ENCODE results near the gene DNPEP. TPM values are rescaled to one million over a fixed set of nuclear protein-coding genes. Genes with fewer than 3 reads are reported as not detected.

DNPEP gene
- total RNA-seq, 1 donor from 2014 or later: 85.1 TPM

- H3K4me3 Mint-ChIP-seq: no peak overlapping the region
- no peak for DNase-seq (ENCODE audit: low spot score in 2 of 2, unreplicated experiment in 2 of 2)
- H3K36me3 Mint-ChIP-seq: peaks cover 2% of the 10 kb centered on the region
- peaks cover 22% of the 10 kb centered on the region for H3K4me1 Mint-ChIP-seq
- H3K27ac Mint-ChIP-seq: no peak overlapping the region
- H3K27me3 Mint-ChIP-seq (ENCODE audit: low read depth): peaks cover 40% of the 10 kb centered on the region
- no peaks in the 10 kb centered on the region for H3K9me3 Mint-ChIP-seq
- TF ChIP-seq, protein P1, sequence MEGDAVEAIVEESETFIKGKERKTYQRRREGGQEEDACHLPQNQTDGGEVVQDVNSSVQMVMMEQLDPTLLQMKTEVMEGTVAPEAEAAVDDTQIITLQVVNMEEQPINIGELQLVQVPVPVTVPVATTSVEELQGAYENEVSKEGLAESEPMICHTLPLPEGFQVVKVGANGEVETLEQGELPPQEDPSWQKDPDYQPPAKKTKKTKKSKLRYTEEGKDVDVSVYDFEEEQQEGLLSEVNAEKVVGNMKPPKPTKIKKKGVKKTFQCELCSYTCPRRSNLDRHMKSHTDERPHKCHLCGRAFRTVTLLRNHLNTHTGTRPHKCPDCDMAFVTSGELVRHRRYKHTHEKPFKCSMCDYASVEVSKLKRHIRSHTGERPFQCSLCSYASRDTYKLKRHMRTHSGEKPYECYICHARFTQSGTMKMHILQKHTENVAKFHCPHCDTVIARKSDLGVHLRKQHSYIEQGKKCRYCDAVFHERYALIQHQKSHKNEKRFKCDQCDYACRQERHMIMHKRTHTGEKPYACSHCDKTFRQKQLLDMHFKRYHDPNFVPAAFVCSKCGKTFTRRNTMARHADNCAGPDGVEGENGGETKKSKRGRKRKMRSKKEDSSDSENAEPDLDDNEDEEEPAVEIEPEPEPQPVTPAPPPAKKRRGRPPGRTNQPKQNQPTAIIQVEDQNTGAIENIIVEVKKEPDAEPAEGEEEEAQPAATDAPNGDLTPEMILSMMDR (IDR thresholded peaks at IDR 0.05; ENCODE audit: unreplicated experiment): no peak
Observed at GRCh38 chr2:219417374-219417773, 29.7 kb upstream of the DNPEP start.

DNA sequence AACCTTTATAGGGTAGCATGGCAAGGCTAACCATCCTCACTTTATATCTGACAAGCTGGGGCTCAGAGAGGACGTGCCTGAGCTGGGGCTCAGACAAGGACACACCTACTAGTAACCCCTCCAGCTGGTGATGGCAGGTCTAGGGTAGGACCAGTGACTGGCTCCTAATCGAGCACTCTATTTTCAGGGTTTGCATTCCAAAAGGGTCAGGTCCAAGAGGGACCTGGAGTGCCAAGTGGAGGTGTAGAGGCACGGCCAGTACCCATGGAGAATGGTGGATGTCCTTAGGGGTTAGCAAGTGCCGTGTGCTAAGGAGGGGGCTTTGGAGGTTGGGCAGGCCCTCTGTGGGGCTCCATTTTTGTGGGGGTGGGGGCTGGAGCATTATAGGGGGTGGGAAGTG, 29.2 kb upstream of the DNPEP start:
- Mint-ChIP-seq H3K36me3 (peaks cover 2% of the 10 kb centered on the region), H3K4me3 (no peak overlapping the region), H3K27me3 (ENCODE audit: low read depth) (peaks cover 40% of the 10 kb centered on the region), H3K27ac (peak overlapping the region; percentile 16), H3K4me1 (peaks cover 22% of the 10 kb centered on the region), H3K9me3 (no peaks in the 10 kb centered on the region)
- no peak for DNase-seq (ENCODE audit: low spot score in 2 of 2, unreplicated experiment in 2 of 2)
- TF ChIP-seq, protein P1 (IDR thresholded peaks at IDR 0.05; ENCODE audit: unreplicated experiment): no peak

GRCh38 chr2:219416235-219416602, 28.5 kb upstream of the DNPEP start:
- DNase-seq (ENCODE audit: low spot score in 2 of 2, unreplicated experiment in 2 of 2): no peak
- Mint-ChIP-seq H3K4me1 (peaks cover 22% of the 10 kb centered on the region), H3K36me3 (peaks cover 2% of the 10 kb centered on the region), H3K27ac (peak overlapping the region; percentile 77), H3K9me3 (no peaks in the 10 kb centered on the region), H3K4me3 (no peak overlapping the region), H3K27me3 (ENCODE audit: low read depth) (peaks cover 40% of the 10 kb centered on the region)
- TF ChIP-seq, protein P1 (IDR thresholded peaks at IDR 0.05; ENCODE audit: unreplicated experiment): no peak

DNA sequence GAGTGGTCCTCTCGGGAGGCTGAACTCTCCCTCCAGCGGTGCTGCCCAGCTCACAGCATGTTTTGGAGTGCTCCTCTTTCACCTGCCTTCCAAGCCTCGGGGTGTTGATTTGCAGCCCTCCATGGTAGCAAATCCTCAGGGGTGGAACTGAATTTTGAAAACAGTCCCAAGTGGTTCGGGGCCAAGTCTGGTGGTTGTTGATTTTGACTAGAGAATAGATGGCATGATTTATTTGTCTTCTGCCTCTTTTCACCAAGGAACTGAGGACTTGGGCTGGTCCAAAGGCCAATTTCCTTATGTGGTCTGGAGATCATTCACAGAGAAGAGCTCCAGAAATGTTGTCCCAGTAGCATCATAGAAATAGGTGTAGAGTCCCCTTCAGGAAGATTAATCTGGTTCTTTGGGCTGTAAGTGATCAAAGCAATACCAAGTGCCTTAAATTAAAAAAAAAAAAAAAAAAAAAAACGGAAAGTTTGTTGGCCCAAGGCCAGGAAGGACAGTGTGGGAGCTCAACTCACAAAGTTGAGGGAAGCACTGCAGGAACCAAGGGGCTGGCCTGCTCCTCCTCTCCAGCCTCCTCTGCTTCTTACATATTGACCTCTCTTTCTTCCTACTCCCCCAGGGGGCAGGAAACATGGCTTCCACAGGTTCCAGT, 28.0 kb upstream of the DNPEP start:
- no peak overlapping the region for H3K4me3 Mint-ChIP-seq
- DNase-seq (ENCODE audit: low spot score in 2 of 2, unreplicated experiment in 2 of 2): no peak
- TF ChIP-seq, protein P1 (IDR thresholded peaks at IDR 0.05; ENCODE audit: unreplicated experiment): no peak
- peaks cover 2% of the 10 kb centered on the region for H3K36me3 Mint-ChIP-seq
- peaks cover 22% of the 10 kb centered on the region for H3K4me1 Mint-ChIP-seq
- H3K9me3 Mint-ChIP-seq: no peaks in the 10 kb centered on the region
- H3K27ac Mint-ChIP-seq: peak overlapping the region; percentile 77
- H3K27me3 Mint-ChIP-seq (ENCODE audit: low read depth): peaks cover 39% of the 10 kb centered on the region

DNA sequence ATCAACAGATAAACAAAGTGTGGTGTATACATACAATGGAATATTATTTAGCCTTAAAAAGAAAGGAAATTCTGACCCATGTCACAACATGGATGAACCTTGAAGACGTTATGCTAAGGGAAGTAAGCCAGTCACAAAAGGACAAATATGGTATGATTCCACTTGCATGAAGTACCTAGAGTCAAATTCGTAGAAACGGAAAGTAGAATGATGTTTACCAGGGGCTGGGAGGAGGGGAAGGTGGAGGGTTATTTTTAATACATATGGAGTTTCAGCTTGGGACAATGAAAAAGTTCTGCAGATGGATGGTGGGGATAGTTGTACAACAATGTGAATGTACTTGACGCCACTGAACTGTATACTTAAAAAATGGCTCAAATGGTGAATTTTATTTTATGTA, 27.1 kb upstream of the DNPEP start:
- Mint-ChIP-seq H3K9me3 (no peaks in the 10 kb centered on the region), H3K27ac (no peak overlapping the region), H3K36me3 (peaks cover 2% of the 10 kb centered on the region), H3K27me3 (ENCODE audit: low read depth) (peaks cover 30% of the 10 kb centered on the region), H3K4me1 (peaks cover 20% of the 10 kb centered on the region), H3K4me3 (no peak overlapping the region)
- DNase-seq (ENCODE audit: low spot score in 2 of 2, unreplicated experiment in 2 of 2): no peak
- TF ChIP-seq, protein P1 (IDR thresholded peaks at IDR 0.05; ENCODE audit: unreplicated experiment): no peak
